ENCODE measurements around the gene CBLL2.

GRCh38 chrX:22310779-22311178, 38.1 kb downstream of the CBLL2 start:
- no peak for TF ChIP-seq EZH2 (IDR thresholded peaks at IDR 0.05; ENCODE audit: borderline replicate concordance, low read depth, low read length, severe bottlenecking)
- no peak for TF ChIP-seq POLR2A (IDR thresholded peaks at IDR 0.05; ENCODE audit: low read depth, low read length)
- no peak for TF ChIP-seq CTCF (IDR thresholded peaks at IDR 0.05; ENCODE audit: extremely low read depth in 1 of 2, insufficient read depth in 1 of 2, low read depth in 1 of 2, low read length in 2 of 2)
- TF ChIP-seq, protein P1, sequence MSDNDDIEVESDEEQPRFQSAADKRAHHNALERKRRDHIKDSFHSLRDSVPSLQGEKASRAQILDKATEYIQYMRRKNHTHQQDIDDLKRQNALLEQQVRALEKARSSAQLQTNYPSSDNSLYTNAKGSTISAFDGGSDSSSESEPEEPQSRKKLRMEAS (IDR thresholded peaks at IDR 0.05; ENCODE audit: insufficient read depth, insufficient read length): no peak
- no peak for TF ChIP-seq POLR2AphosphoS5 (IDR thresholded peaks at IDR 0.05; ENCODE audit: insufficient read depth, low read depth, low read length)
- no peak for TF ChIP-seq MYC (IDR thresholded peaks at IDR 0.05; ENCODE audit: low read depth, low read length)

Measured in endothelial cell of umbilical vein (primary cell).